CD4-positive, alpha-beta T cell treated with Interleukin-2 at 100 ng/mL for 4 hours (primary cell): ENCODE data around the gene BRSK2.
A peak's percentile ranks its signal among the peaks of the same experiment; 100 is the strongest.

Source experiments
- DNase-seq: peaks from one replicate; pipeline ENCODE4 v3.0.0-alpha.2; 2020; ENCODE audit warnings: low spot score

BRSK2 gene

GRCh38 chr11:1397146-1397861, 7.6 kb downstream of the BRSK2 start:
- no peak for DNase-seq

DNA sequence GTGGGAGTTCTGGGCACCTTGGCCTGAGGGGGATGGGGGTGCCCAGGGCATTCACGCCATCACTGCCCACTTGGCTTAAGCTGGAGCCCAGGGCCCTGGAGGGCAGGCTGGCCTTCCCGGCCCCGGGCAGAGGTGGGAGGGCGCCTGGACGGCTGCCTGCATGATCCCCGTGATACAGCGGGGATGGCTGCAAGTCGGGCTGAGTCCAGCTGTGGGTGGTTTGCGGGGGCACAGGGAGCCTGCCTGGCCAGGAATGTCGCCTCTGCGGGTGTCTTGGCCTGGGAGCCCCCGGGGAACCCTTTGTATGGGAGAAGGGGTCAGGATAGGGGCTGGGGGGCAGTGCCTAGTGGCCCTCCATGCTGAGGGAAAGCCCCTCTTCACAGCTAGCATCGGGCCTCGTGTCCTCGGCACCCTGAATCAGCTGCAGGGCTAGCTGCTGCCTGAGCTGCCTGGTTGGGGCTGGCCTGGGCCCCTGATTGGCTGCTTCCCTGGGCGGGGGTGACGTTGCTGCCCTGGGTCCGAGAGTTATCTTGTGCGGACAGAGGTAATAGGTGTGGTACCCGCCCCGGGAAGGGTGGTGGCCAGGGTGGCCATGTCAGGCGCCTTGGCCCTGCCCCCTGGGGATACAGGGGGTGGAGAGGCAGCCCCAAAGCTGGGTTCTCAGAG, 8.3 kb downstream of the BRSK2 start:
- DNase-seq, result no peak

GRCh38 chr11:1398528-1399235, 8.9 kb downstream of the BRSK2 start:
- DNase-seq, result no peak

GRCh38 chr11:1399386-1400316, 9.9 kb downstream of the BRSK2 start:
- no peak for DNase-seq

DNA sequence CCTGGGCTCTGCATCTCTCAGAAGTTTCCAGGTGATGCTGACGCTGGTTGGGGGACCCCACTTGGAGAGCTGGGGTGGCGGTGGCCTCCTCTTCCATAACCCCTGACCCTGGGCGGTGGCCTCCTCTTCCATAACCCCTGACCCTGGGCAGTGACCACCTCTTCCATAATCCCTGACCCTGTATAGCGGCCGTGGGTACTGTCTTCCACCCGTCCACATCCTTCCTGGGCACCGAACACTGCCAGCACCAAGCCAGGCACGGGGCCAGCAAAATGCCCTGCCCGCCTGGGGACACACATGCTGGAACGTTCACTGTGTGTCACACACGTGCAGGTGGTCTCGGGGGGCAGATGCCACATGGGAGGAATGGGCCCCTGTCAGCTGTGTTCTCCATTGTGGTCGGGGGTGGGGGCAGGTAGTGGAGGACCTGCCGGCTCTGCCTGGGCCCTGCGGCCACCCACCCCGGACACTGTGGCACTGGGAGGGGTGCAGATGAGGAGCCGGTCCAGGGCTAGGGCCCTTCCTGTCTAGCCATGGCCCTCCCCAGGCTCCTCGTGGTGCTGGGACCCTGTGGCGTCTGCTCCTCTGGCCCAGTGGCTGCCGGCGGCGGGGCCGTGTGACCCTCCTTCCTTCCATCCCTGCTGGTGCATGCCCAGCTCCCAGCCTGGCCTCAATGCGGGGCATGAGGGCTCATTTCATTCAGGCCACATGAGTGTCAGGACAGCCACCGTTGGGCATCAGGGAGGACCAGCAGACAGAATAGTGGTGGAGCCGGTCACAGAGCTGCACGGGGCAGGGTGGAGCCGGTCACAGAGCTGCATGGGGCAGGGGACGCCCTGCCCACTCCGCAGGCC, 10.8 kb downstream of the BRSK2 start:
- DNase-seq, result no peak

DNA sequence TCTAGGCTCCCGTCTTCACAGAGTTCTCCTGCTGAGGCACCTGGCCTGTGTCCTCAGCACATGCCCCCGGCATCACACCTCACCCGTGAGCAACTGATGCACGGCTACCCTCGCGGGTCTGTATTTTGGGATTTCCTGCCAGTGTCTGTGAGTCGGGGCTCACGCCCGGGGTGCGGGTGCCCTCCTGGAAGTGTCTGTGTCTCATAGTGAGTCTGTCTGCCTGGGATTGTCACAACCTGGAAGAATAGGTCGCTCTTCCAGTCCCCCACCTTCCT, 11.4 kb downstream of the BRSK2 start:
- DNase-seq, result no peak

DNA sequence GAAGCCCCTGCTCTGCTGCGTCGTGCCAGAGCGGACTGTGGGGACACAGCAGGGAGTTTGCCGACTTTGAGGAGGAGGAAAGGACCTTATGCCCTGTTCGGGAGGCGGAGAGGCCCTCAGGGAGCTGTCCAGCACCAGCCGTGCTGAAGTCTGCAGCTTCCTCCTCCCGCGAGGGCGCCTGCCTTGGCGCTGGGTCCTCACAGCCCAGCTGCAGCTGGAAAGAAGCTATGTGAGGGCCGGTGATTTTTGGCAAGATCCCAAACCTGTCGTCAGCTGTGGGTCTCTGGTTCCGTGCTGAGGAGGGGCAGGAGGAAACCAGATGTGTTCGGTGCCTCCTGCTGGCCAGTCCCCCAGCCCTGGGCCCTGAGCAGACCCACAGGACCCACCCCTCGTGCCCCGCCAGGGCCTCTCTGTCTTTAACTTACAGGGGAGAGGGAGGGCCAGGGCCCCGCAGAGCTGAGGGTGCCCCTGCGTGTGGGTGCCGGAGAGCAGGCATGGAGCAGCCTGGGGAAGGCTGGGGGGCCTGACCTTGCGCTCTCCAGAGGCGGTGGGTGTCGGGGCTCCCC, 12.0 kb downstream of the BRSK2 start:
- peak; percentile 21 for DNase-seq

GRCh38 chr11:1402355-1403077, 12.8 kb downstream of the BRSK2 start:
- DNase-seq, result no peak

DNA sequence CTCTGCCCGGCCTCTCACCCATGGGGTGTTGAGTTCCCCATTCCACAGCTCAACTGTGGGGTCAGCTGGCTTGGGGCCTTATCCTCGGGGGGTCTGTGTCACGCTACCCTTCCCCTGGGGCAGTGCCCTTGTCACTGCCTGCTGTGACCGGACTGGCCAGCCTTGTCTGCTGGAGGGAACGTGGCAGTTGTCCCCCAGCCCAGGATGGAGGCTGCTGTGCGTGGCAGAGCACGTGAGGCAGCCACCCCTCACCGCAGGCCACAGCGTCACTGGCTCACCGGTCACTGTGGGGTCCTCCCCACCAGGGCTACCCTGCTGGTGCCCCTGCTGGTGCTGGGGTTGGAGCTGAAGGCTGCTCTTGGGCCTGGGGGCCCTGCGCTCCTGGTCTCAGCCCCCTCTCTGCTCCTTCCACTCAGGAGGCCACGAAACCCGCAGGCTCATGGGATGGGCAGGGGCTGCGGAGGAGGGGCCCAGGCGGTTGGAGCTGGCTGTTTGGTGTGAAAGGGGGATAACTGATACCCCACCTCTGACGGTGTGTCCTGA, 13.4 kb downstream of the BRSK2 start:
- no peak for DNase-seq

DNA sequence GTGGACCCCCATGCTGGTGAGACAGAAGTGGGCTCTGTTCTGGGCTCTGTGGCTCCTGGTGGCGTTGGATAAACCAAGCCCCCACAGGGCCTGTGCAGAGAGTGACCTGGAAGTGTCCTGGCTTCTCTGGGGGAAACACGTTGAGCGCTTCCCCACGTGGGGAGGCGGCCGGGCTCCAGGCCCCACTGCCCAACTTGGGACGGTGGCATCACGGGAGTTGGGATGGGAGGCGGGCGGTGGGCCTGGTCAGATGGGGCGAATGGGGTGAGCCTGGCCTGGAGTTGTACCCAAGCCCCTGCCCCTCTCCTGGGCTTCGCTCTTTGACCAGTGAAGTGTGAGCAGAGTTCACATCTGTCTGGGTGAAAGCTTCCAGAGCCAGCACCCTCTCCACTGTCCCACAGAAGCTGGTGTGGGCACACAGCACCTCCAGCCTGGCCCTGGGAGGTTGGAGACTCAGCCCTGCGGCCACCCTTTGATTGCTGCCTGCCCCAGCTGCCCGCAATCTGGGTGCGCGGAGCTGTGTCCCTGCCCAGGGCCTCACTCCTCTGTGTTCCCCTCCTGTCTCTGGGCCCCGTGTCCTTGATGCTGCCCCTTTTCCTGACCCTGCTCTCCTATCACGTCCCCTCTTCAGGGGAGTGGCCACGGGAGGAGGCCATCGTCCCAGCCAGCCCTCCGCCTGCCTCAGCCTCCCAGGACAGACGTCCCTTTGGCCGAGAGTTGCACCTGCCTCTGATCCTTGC, 14.2 kb downstream of the BRSK2 start:
- no peak for DNase-seq

DNA sequence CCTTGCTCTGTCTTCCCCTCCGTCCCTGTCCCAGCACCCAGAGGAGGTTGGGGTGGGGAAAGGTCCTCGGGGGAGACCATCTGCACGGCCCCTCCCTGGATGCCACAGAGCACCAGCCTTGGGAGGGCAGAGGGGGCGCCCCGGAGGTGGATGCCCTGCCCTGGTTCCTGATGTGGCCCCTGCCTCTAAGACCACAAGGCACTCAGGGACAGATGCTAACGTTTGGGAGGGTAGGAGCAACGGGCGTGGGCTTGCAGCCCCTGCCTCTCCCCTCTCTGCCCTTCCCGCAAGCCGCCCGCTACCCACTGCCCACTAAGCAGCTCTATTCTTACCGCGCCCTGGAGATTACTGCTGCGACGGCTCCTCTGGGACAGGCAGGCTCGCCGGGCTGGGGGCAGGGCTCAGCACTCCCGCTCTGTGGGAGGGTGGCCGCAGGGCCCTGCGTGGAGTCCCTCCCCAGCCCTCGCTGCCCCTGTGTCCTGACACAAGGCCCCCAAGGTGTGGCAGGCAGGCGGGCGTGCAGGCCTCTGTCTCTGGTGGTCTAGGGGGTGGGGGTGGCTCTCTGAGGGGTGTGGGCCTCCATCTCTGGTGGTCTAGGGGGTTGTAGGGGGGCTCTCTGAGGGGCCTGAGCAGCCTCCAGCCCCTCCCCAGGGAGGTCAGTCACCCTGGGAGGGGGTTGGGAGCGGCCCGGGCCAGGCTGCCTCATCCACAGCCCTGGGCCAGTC, 14.9 kb downstream of the BRSK2 start:
- DNase-seq, result no peak

DNA sequence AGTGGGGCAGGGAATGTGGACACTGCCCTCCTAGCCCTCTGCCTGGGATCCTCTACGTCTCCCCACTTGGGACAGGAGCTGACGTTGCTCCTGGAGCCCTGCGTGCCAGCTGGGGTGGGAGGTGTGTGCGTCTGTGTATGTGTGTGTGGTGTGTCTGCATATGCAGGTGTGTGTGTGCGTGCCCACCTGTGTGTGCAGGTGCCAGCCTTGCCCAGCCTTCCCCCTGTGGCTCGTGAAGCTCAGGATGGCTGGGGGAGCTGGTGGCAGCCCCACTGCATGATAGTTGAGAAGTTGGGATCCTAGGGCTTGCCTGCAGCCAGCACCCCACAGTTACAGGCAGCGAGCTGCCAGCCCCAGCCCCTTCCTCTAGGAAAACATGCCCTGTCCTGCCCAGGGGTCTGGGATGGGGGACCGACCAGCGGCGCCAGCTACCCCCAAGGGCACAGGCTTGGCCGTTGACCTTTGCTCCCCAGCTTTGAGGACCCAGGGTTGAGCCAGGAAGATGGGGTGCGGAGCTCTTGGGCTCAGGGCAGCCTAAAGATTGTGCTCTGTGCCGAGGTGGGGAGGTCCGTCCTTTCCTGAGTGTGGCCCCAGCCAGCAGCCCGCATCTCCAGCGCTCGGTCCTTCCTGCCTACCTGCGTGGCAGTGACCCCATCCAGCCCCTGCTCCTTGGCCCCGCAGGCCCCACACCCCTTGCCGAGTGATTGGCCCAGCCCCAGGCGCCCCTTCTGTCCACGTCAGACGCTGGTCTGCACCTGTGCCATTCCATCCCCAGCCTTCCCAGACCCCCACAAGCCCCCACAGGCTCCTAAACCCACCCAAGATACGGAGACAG, 15.7 kb downstream of the BRSK2 start:
- no peak for DNase-seq

GRCh38 chr11:1406571-1407485, 17.1 kb downstream of the BRSK2 start:
- DNase-seq, result no peak

DNA sequence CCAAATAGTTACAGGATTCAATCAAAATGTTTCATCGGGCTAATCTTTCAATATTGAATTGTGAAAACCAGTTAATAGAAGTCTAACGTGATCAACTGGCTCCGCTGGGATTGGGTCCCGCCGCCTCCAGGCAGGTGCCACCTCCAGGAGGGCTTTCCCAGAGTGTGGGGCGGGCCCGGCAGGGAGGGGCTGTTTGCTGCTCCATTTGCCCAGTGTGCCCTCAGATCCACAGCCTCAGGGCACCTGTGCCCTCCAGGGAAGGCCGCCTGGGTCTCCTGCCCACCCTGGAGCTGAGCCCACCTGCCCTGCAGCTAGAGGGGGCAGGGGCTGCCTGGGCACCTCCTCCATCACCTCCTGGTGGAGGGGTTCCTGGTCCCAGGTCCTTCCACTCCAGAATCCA, 17.9 kb downstream of the BRSK2 start:
- DNase-seq, result no peak

GRCh38 chr11:1408346-1408745, 18.6 kb downstream of the BRSK2 start:
- no peak for DNase-seq

DNA sequence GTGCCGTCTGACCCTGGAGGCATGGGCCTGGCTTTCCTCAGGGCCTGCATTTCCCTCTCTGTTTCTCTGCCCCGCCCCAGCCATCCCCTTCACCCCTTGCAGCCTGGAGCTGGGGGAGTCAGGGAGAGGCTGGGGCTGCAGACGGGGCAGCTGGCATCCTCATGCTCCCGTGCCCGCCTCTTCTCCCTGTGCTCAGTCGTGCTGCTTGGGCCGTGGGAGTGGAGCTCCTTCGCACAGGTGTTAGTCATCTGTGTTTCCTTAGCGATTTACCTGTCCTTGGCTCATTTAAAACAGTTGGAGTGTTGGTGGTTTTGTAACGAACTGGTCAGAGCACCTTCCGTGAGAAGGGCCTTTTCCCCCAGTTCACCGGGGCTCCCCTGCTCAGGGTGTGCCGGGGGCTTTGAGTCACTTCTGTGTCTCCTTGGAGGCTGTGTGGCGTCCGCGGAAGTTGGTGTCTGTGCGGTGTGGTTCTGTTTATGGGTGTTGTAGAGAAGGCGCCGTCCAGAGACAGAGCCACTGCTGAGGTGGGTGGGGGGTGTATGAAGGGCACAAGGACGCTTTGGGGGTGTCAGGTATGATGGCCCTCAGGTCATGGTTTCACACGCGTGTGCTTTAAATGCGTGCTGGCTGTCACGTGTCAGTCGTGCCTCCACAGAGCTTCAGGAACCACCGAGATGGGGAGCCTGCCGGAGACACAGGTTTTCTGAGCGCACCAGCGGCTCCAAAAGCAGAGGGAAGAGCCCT, 19.5 kb downstream of the BRSK2 start:
- no peak for DNase-seq
